Brain microvascular endothelial cell (primary cell): ENCODE results near the gene CHKA.

Experiments
- DNase-seq: peaks from one replicate; pipeline ENCODE4 v3.0.0-alpha.2; 2020
- H3K27ac ChIP-seq: fragments of 250-450 bp; sonication (Bioruptor Pico); 2 replicates; pipeline ENCODE4 v1.5.1; 2020; ENCODE audit warnings: mild to moderate bottlenecking, moderate library complexity
- H3K27me3 ChIP-seq: fragments of 250-450 bp; sonication (Bioruptor Pico); replicated peaks from 2 replicates; pipeline ENCODE4 v1.5.1; 2020; ENCODE audit warnings: mild to moderate bottlenecking
- H3K36me3 ChIP-seq: fragments of 250-450 bp; sonication (Bioruptor Pico); replicated peaks from 2 replicates; pipeline ENCODE4 v1.5.1; 2020; ENCODE audit warnings: mild to moderate bottlenecking
- H3K4me3 ChIP-seq: 2 replicates; pipeline ENCODE4 v1.5.1; 2011; ENCODE audit warnings: low read depth, mild to moderate bottlenecking, control low read depth, low read length, moderate library complexity
- in situ Hi-C: cut with HindIII; loops from 2 replicates; pipeline ENCODE4 v1.10.0; 2017; ENCODE audit warnings: low sequenced_read_pairs, low pct_ligation_motif_present
- TF ChIP-seq, protein P1 (sequence below): IDR thresholded peaks from 2 replicates; pipeline ENCODE4 v1.5.1; 2011; ENCODE audit warnings: low read depth, mild to moderate bottlenecking, moderate library complexity, low read length, control low read depth, inconsistent platforms; ENCODE audit errors: missing control alignments

Gene CHKA

DNA sequence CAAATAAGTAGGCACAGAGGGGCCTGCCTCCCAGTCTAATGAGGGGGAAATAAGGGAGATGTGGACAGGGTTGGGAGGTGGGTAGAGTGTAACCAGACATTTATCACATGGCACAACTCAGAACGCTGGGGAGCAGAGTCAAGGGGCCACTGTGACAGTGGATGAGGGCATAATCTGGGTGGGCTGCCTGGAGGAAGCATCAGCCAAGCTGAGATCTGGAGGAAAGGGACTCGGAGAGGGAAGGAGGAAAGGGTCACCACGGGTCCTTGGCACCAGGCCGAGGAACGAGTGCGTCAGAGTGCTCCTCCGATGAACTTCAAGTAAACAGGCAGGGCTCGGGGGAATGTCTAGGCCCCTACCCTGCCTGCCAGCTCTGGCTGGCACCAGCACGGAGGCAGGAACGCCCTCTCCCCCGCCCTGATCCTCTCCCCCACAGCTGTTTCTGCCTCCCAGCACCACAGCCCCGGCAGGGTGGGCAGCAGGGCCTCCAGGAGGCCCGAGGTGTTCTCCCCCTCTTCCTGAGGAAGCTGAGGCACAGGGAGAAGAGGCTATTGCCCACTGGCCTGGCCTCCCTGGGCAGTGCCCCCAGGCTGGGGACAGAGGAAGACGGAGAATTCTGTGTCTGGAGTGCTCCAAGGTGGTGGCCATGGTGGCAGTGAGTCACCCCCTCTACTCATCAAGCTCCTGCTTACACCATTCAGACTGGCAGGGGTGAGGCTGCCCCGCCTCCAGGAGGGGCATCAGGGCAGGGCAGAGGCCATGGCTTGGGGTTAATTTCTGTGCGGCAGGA lies 106.8 kb downstream of the CHKA start:
- TF ChIP-seq, protein P1, sequence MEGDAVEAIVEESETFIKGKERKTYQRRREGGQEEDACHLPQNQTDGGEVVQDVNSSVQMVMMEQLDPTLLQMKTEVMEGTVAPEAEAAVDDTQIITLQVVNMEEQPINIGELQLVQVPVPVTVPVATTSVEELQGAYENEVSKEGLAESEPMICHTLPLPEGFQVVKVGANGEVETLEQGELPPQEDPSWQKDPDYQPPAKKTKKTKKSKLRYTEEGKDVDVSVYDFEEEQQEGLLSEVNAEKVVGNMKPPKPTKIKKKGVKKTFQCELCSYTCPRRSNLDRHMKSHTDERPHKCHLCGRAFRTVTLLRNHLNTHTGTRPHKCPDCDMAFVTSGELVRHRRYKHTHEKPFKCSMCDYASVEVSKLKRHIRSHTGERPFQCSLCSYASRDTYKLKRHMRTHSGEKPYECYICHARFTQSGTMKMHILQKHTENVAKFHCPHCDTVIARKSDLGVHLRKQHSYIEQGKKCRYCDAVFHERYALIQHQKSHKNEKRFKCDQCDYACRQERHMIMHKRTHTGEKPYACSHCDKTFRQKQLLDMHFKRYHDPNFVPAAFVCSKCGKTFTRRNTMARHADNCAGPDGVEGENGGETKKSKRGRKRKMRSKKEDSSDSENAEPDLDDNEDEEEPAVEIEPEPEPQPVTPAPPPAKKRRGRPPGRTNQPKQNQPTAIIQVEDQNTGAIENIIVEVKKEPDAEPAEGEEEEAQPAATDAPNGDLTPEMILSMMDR = no peak
- H3K27me3 ChIP-seq = no peaks in the 10 kb centered on the region
- in situ Hi-C loops = no loop called here
- H3K27ac ChIP-seq = peak overlapping the region; percentile 86
- DNase-seq = peak; percentile 77
- H3K4me3 ChIP-seq = no peak overlapping the region
- no peaks in the 10 kb centered on the region for H3K36me3 ChIP-seq

DNA sequence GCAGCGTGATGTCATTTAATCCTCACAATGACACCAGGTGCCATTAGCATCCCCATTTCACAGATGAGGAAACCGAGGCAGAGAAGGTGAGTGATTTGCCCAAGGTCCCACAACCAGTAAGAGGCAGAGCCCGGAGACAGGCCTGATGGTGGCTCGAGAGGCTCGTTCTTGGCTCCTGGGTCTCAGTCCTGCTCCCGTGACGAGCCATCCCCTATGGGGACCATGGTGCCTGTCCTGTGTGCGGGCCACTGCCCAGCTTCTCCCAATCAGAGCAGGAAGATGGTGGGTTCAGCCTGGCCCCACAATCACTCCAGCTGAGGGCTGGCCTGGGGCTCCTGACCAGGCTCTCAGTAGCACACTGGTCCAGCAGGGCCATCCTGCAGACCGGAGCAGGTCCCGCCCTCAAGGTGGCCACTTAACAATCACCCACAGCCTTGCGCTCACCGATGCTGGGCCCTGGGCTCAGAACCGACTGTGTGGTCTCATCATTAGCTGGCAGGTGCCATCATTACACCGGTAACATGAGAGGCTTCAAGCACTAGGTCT lies 107.5 kb downstream of the CHKA start:
- H3K36me3 ChIP-seq = no peaks in the 10 kb centered on the region
- H3K27ac ChIP-seq = peak overlapping the region; percentile 86
- H3K27me3 ChIP-seq = no peaks in the 10 kb centered on the region
- TF ChIP-seq, protein P1 = no peak
- no peak overlapping the region for H3K4me3 ChIP-seq
- in situ Hi-C loops = no loop called here
- DNase-seq = no peak

DNA sequence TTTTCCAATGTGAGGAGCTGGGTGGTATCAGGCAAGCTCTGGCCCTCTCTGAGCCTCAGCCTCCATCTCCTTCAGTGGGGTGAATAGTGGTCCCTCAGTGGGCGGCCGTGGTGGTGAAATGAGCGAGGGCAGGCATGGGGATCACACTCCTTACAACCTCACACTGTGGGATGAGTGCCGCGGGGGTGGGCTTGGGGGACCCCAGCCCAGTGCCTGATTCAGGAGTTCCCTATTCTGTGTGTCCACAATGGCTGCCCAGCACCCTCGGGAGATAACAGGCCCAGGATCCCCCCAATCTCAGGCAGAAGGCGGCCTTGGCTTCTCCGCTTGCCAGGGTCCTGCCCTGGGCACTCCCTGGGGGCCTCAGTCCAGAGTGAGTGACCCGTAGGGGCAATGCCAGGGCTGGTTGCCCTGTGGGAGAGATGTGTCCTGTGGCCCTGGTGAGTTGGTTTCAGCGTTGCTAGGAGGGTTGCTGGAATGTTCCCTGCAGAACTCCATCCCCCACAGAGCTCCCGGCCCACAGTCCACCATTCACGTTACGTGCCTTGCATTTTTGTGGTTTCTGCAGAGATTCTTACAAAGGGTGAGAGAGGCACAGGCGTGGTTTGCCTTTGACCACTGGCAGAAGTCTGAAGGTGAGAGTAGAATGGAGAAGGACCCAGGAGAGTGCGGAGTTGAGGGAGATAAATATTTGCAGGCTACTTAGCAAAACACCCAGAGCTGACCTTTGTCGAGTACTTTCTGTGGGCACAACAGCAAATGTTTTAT lies 108.2 kb downstream of the CHKA start:
- TF ChIP-seq, protein P1 = no peak
- no peaks in the 10 kb centered on the region for H3K36me3 ChIP-seq
- in situ Hi-C loops = no loop called here
- H3K4me3 ChIP-seq = no peak overlapping the region
- DNase-seq = peak; percentile 94
- H3K27me3 ChIP-seq = no peaks in the 10 kb centered on the region
- peak overlapping the region; percentile 86 for H3K27ac ChIP-seq

DNA sequence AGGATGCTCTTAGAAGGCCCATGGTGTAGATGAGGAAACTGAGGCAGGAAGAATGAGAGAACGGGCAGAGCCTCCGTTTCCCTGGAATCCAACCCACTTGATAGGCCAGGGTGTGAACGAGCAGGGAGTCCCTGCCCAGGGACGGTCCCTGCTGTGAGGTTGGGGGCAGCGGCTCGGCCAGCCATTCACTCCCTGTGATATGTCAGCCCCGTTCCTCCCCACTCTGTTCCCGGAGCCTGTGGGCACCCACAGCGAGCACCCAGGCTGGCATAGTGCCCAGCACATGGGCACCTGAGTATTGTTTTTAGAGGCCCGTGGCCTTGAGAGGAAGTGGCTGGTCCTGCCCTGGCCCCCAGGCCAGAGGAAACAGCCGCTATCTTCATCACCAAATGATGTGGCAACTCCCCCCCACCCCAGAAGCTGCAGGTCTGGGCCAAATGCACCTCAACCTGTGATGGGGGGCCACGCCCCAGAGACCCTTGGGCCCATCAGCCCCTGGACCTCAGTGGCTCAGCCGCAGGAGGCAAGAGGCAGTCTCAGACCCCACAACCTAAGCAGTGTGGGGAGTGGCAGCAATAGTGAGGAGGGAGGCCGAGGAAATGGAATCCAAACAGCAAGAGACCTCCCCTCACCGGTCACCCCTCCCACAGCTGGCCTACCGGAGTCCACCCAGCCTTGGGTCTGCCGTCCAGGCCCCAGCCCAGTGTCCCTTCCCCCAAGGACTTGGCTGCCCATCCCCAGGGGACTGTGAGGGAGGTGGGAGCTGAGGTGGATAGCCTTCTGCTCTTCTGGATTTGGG lies 108.9 kb downstream of the CHKA start:
- Histone ChIP-seq H3K36me3 (no peaks in the 10 kb centered on the region), H3K4me3 (no peak overlapping the region), H3K27ac (peak overlapping the region; percentile 86), H3K27me3 (no peaks in the 10 kb centered on the region)
- DNase-seq = no peak
- TF ChIP-seq, protein P1 = no peak
- in situ Hi-C loops = no loop called here

DNA sequence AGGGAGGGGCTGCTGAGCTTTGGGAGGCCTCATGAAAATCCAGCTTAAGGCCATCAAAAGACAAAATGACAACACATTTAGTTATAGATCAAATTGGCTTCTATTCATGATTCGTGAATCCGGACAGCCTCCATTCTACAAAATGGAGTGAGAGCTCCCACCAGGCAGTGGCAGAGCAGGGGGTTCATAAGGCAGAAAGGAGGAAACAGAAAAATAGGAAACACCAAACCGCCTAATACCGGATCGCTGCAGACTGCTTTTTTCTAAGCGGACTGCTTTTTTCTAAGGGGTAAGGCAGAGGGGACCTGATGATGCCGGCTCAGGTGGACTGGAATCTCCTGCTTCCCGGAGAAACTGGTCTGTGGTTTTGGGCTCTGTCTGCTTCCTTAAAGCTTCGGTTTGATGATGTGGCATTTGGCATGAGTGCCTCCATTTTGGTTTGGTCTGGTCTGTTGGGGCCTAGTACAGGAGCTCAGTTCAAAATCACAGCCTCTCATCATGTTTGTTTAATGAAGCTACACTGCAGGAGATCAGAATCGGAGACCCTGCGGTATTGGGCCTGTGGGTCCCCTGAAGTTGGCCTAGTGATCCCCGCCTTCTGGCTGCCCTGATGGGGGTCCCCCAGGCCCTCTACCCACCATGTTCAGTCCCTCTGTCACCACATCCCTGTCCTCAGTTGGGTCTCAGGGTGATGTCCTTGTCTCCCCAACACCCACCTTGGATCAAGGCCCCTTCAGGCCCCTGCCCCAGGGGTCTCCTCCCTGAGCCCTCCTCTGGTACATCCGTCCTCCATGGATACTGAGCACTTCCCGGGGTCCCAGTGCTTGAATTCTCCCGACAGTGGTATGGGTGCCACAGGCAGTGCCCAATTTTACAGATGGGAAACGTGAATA lies 109.9 kb downstream of the CHKA start:
- Histone ChIP-seq H3K27ac (peak overlapping the region; percentile 88), H3K4me3 (peak overlapping the region; percentile 52), H3K27me3 (no peaks in the 10 kb centered on the region), H3K36me3 (no peaks in the 10 kb centered on the region)
- no peak for DNase-seq
- TF ChIP-seq, protein P1 = no peak
- in situ Hi-C loops = no loop called here
